ENCODE data around the gene HDGF.

The HDGF gene

GRCh38 chr1:156744344-156744743 lies 7.1 kb downstream of the HDGF start:
- no peak for TF ChIP-seq CTCF (conservative IDR thresholded peaks at IDR 0.05; ENCODE audit: low read depth, low read length)
- peak overlapping the region; percentile 74; the same call in 1 of the 2 replicates for H3K4me2 ChIP-seq
- H3K27me3 ChIP-seq (ENCODE audit: insufficient read depth, low read depth): no peaks in the 10 kb centered on the region
- H4K20me1 ChIP-seq (ENCODE audit: insufficient read depth): peaks cover 11% of the 10 kb centered on the region; the same call in 1 of the 2 replicates
- H3K4me1 ChIP-seq (ENCODE audit: low read depth, poor library complexity, severe bottlenecking): peaks cover 78% of the 10 kb centered on the region
- no peak overlapping the region for H3K4me3 ChIP-seq (IDR thresholded peaks at IDR 0.05; ENCODE audit: insufficient read depth, low read depth, low read length)
- H3K79me2 ChIP-seq (ENCODE audit: insufficient read depth, low read depth): peaks cover 78% of the 10 kb centered on the region
- peak overlapping the region; percentile 5; the same call in 1 of the 2 replicates for H3K27ac ChIP-seq
- H2AFZ ChIP-seq (ENCODE audit: low read depth): no peak overlapping the region
- H3K9ac ChIP-seq: no peak overlapping the region
- H3K36me3 ChIP-seq (ENCODE audit: insufficient read depth): no peaks in the 10 kb centered on the region; the same call in 1 of the 2 replicates

- peaks cover 75% of the 10 kb centered on the region for H3K79me2 ChIP-seq (ENCODE audit: insufficient read depth, low read depth)
- no peak overlapping the region for H2AFZ ChIP-seq (ENCODE audit: low read depth)
- TF ChIP-seq CTCF (conservative IDR thresholded peaks at IDR 0.05; ENCODE audit: low read depth, low read length): no peak
- peak overlapping the region; percentile 72; the same call in 1 of the 2 replicates for H3K27ac ChIP-seq
- H3K9ac ChIP-seq: no peak overlapping the region
- H3K4me1 ChIP-seq (ENCODE audit: low read depth, poor library complexity, severe bottlenecking): peaks cover 79% of the 10 kb centered on the region
- peaks cover 11% of the 10 kb centered on the region; the same call in 1 of the 2 replicates for H4K20me1 ChIP-seq (ENCODE audit: insufficient read depth)
- no peaks in the 10 kb centered on the region; the same call in 1 of the 2 replicates for H3K36me3 ChIP-seq (ENCODE audit: insufficient read depth)
- H3K4me2 ChIP-seq: peak overlapping the region; percentile 74; the same call in 1 of the 2 replicates
- no peak overlapping the region for H3K4me3 ChIP-seq (IDR thresholded peaks at IDR 0.05; ENCODE audit: insufficient read depth, low read depth, low read length)
- no peaks in the 10 kb centered on the region for H3K27me3 ChIP-seq (ENCODE audit: insufficient read depth, low read depth)
These were observed 7.8 kb downstream of the HDGF start for GRCh38 chr1:156743367-156744302.

- H3K9ac ChIP-seq: no peak overlapping the region
- H3K27me3 ChIP-seq (ENCODE audit: insufficient read depth, low read depth): no peaks in the 10 kb centered on the region
- H3K4me3 ChIP-seq (IDR thresholded peaks at IDR 0.05; ENCODE audit: insufficient read depth, low read depth, low read length): no peak overlapping the region
- H3K36me3 ChIP-seq (ENCODE audit: insufficient read depth): no peaks in the 10 kb centered on the region; the same call in 1 of the 2 replicates
- no peak overlapping the region for H2AFZ ChIP-seq (ENCODE audit: low read depth)
- H3K4me1 ChIP-seq (ENCODE audit: low read depth, poor library complexity, severe bottlenecking): peaks cover 71% of the 10 kb centered on the region
- peak overlapping the region; percentile 72; the same call in 1 of the 2 replicates for H3K27ac ChIP-seq
- H3K4me2 ChIP-seq: peak overlapping the region; percentile 74
- H4K20me1 ChIP-seq (ENCODE audit: insufficient read depth): peaks cover 11% of the 10 kb centered on the region; the same call in 1 of the 2 replicates
- H3K79me2 ChIP-seq (ENCODE audit: insufficient read depth, low read depth): peaks cover 70% of the 10 kb centered on the region
- TF ChIP-seq CTCF (conservative IDR thresholded peaks at IDR 0.05; ENCODE audit: low read depth, low read length): no peak
These were observed 8.7 kb downstream of the HDGF start for GRCh38 chr1:156742801-156743200.

- Histone ChIP-seq H3K27me3 (ENCODE audit: insufficient read depth, low read depth) (no peaks in the 10 kb centered on the region), H3K27ac (peak overlapping the region; percentile 72), H4K20me1 (ENCODE audit: insufficient read depth) (peaks cover 11% of the 10 kb centered on the region; the same call in 1 of the 2 replicates), H3K9ac (peak overlapping the region; percentile 83; the same call in 1 of the 2 replicates), H3K4me2 (peak overlapping the region; percentile 74), H3K4me1 (ENCODE audit: low read depth, poor library complexity, severe bottlenecking) (peaks cover 65% of the 10 kb centered on the region), H3K36me3 (ENCODE audit: insufficient read depth) (no peaks in the 10 kb centered on the region; the same call in 1 of the 2 replicates), H3K4me3 (IDR thresholded peaks at IDR 0.05; ENCODE audit: insufficient read depth, low read depth, low read length) (peak overlapping the region; percentile 41), H2AFZ (ENCODE audit: low read depth) (no peak overlapping the region), H3K79me2 (ENCODE audit: insufficient read depth, low read depth) (peaks cover 63% of the 10 kb centered on the region)
- no peak for TF ChIP-seq CTCF (conservative IDR thresholded peaks at IDR 0.05; ENCODE audit: low read depth, low read length)
These were observed 9.5 kb downstream of the HDGF start for GRCh38 chr1:156742017-156742416.
